GM21526 (cell line): ENCODE data around the gene TMEM123.

Source experiments
- ATAC-seq: cut with Tn5 transposase; IDR thresholded peaks from one replicate; pipeline ENCODE4 v1.9.1; 2021; ENCODE audit warnings: moderate library complexity; ENCODE audit not compliant: unreplicated experiment, low FRiP score

Gene TMEM123

DNA sequence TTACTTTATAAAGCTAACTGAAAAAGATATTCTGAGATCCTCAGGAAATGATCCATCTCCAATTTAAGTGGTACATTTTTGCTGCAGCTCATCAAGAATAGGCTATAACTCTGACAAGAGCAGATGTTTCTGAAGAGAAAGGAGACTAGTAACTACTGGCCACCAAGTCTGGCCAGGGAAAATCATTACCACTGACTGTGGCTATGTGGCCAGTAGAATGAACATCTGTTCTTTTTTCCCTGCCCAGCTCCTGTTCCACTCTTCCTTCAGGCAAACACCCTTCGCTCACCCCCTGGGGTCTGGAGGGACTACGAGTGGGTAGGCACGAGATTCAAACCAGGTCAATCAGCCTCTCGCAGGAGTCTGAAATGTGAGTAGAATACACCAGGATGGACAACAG is 23.9 kb downstream of the TMEM123 start:
- ATAC-seq: no peak

DNA sequence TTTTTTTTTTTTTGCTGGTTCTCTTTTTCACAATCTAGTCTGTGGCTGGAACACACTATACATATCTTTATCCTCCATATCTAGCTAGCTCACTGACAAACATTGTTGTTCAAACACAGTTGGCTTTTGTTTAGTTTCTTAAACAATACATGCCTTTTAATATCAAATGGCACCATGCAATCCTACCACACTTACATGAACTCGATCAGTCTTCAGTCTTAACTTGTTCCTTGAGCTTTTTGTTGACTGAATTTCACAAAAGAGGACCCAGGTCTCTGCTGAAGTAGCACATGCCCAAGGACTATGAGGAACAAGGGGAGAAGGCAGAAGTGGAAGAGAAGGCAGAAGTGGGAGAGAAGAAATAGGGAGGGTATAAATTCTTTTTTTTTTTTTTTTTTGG is 25.5 kb downstream of the TMEM123 start:
- ATAC-seq: no peak

- ATAC-seq: no peak
These were observed 26.0 kb downstream of the TMEM123 start for GRCh38 chr11:102426570-102426969.

DNA sequence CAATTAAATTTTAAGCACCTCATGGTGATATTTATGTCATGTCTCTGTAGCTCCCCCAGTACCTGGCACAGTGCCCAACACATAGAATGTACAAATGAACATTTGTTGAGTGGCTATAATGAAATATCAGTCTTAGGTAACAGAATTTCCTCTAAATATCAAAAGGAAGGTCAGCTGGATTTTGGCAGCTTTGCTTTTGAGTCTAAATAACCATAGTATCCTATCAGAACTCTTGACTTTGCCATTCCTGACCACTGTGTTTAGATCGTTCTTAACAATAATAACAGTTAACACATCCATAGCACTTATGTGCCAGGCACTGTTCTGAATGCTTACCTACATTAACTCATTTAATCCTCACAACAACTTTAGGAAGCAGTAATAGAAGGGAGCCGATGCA is 26.6 kb downstream of the TMEM123 start:
- no peak for ATAC-seq

DNA sequence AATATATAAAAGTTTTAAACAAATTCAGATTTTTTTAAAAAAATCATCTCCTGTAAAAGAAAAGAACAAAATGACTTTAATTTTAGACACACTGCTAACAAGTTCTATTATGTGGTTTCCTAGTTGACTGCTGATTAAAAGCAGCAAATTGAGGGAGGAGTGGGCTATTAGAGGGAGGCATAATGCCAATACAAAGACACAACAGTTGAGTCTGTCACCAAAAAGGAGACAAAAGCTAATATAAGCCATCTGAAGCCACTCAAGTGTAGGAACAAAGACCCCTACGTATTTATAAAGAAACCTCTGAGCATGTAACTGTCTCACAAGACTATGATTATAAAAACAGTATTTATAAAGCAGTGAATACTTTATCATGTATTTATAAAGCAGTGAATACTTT is 28.6 kb downstream of the TMEM123 start:
- ATAC-seq: no peak

DNA sequence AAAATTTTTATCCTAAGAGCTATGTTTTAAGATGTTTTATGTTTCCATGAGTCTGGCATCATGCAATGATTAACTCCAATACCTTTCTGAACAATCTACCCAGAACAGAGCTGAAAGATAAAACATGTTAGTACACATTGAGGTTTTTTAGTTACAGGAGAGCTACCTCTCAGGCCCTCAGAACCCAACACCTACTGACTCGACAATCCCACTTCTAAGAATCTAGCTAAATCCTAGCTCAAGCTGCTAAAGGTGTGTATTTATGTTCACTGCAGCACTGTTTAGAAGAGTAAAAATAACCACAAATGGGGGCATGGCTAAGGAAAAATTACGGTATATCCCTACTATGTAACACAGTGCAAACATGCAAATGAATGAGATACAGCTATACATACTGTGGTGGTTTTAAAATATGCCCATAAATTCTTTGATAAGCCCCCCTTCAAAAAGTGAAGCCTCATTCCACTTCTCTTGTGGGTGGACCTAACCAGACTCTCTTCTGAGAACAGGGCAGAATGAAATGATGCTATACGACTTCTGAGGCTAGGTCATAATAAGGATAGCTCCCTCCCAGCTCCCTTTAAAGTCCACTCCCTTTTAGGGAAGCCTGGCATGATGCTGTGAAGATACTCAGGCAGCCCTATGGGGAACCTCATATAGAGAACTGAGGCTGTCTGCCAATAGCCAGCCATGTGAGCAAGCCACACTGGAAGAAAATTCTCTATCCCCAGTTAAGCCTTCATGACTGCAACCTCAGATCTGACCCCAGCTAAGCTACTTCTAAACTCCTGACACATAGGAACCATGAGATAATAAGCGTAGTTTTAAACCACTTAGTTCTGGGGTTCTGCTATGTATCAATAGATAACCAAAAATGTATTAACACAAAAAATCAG is 29.5 kb downstream of the TMEM123 start:
- ATAC-seq: no peak

DNA sequence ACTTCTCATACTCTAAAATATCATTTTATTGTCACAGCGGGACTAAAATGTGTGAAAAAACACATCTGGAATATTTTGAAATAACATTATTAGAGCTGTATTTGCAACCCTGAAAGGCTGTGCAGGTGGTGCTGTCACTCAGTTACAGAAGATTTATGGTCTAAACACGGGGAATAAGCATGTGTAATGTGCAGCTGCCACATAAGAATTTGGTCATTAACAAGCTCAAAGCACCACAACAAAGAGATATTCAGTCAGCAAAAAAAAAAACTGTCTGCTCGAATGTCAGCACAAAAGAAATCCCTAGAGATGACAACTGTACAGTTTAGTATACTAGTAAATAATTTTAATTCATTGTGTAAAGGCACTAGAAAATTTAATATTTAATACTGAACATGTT is 31.3 kb downstream of the TMEM123 start:
- ATAC-seq: no peak

DNA sequence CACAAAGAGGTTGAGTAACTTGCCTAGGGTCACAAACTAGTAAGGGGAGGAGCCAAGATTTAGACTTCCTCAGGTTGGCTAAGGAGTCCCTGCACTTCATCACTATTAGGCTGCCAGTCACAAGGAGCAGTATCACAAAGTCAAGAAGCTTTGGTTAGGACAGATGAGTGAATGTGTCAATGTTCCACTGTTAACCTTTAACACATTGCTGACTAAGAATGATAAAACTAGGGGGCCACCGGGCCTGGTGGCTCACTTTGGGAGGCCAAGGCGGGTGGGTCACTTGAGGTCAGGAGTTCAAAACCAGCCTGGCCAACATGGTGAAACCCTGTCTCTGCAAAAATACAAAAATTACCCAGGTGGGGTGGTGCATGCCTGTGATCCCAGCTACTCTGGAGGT is 32.0 kb downstream of the TMEM123 start:
- no peak for ATAC-seq

DNA sequence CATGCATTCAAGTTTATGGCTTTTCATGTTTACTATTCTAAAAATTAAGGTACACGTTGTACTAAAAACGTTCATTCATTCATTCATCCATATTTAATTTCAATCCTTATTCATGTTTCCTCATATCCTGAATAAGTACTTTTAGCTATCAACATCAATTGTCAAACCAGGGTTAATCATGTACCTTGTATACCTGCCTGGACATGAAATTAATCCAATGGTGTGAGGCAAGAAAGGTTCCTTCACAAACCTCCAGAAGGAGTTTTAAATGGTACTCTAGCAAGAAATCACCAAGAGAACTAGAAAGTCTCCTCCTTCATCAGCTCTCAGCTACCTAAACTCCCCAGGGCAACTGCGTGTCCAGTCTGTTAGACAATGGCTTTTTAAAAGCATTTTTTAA is 33.4 kb downstream of the TMEM123 start:
- ATAC-seq: no peak

DNA sequence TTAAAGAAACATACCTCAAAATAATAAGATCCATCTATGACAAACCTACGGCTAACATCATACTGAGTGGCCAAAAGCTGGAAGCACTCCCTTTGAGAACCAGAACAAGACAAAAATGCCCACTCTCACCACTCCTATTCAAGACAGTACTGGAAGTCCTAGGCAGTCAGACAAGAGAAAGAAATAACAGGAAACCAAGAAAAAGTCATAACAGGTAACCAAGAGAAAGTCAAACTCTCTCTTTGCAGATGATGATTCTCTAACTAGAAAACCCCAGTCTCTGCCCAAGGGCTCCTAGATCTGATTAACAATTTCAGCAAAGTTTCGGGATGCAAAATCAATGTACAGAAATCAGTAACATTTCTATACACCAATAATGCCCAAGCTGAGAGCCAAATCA is 35.6 kb downstream of the TMEM123 start:
- ATAC-seq: no peak

DNA sequence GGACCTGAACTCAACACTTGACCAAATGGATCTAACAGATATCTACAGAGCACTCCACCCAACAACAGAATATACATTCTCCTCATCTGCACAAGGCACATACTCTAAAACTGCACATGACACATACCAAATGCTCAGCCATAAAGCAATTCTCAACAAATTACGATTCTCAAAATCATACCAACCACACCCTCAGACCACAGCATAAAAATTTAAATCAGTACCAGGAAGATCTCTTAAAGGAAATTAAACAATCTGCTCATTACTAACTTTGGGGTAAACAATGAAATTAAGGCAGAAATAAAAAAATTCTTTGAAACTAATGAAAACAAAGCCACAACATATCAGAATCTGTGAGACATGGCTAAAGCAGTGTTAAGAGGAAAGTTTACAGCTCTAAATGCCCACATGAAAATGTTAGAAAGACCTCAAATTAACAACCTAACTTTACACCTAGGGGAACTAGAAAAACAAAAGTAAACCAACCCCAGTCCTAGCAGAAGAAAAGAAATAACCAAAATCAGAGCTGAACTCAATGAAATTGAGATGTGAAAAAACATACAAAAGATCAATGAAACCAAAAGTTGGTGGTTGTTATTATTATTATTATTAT is 37.2 kb downstream of the TMEM123 start:
- ATAC-seq: no peak

DNA sequence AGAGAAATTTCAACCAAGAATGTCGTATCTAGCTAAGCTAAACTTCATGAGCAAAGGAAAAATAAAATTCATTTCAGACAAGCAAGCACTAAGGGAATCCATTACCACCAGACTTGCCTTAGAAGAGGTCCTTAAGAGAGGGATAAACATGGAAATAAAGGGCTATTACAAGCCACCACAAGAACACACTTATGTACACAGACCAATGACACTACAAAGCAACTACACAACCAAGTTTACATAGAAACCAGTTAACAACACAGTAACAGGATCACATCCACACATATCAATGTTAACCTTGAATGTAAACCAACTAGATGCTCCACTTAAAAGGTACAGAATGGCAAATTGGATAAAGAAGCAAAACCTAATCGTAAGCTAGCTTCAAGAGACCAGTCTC is 38.0 kb downstream of the TMEM123 start:
- no peak for ATAC-seq

DNA sequence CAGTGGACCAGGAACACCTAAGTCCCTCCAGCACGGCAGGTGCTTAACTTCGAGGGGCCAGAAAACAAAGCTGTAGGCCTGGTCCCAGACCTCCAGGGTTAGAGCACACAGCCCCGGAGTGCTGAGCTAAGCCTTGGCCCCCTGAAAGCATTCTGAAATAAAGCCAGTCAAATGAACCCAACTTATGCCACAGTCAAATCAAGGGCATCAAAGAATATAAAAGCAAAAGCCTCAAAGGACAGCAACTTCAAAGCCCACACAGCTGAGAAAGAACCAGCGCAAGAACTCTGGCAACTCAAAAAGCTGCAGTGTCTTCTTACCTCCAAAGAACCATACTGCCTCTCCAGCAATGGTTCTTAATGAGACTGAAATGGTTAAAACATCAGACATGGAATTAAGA is 39.1 kb downstream of the TMEM123 start:
- no peak for ATAC-seq

DNA sequence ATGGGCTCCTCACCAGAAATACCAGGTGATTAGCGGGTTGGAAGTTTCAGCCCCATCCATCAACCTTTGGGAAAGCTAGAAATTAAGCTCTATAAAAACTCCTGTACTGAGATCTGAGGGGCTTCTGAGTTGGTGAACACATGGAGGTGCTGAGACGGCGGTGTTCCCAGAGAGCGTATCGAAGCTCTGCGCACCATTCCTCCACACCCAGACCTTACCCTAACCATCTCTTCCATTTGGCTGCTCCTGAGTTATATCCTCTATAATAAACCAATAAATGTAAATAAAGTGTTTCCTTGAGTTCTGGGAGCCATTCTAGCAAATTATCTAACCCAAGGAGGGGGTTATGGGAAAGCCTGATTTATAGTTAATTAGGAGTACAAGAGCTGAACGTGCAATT is 41.4 kb downstream of the TMEM123 start:
- ATAC-seq: no peak

- no peak for ATAC-seq
These were observed 42.2 kb downstream of the TMEM123 start for GRCh38 chr11:102410382-102410784.

DNA sequence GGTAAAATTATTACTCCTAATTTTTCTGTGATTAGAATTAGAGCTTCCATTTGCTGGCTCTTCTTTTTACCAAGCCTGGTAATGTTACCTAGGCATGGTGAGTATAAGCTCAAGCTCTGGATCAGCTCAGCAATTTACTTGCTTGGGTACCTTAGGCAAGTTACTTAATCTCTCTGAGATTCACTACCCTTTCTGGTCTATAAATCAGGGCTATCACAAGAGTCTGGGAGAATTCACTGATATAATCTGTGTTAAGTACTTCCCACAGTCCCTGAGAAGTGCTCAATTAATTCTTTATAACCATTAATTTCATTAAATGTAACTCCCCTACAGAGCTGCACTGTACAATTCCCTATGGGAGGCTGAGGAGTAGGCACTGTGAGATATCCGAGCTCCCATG is 44.2 kb downstream of the TMEM123 start:
- no peak for ATAC-seq

DNA sequence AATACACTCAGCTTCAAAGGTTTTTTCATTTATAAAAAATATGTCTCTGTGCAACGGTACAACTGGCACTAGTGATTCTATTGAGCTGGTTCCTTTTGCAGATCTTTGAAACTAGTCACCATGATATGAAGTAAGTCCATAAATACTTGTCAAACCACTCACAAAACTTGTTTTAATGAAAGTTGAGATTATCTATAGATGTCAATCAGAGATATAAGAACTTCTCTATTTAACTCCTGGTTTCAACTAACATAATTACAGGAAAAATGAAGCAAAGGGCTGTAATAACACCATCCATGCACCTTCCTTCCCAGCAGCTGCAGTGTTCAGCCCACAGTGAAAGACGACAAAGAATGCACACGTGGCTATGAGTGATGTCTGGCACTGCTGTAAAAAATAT is 44.7 kb downstream of the TMEM123 start:
- ATAC-seq: no peak

- no peak for ATAC-seq
These were observed 46.5 kb downstream of the TMEM123 start for GRCh38 chr11:102406099-102406498.

DNA sequence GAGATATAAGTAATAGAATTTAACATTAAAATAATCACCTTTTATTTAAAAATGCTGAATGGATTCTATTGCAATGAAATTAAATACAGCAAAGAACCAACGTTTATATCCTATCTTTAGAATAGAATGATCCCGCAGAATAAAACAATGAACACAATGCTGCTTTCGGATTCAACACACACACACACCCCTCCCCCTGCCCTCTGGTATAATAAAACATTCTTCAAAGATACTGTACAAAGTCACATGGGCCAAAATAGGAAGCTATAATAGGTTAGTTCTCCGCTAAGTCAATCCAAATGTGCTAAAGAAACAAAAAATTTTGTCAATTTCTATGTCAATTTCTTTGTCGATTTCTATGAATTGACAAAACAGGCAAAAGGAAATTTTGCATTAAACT is 47.1 kb downstream of the TMEM123 start:
- ATAC-seq: no peak

DNA sequence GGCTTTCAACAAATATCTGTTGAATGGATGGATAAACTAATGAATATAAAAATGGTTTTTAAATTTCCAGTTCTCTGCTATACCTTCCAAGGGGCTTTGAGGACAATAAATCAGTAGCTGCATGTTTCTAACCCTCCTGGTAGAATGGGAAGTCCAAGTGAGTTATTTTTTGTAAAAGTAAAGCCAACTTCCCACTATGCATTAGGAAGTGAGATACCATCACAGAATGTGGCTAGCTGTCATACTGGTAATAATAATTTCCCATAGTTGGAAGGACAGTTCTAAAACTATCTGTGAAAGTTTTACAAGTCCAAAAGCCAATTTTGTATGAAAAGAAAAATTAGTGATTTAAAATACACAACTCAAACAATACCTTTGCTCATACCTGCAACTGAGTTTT is 50.0 kb downstream of the TMEM123 start:
- no peak for ATAC-seq

- ATAC-seq: no peak
These were observed 50.7 kb downstream of the TMEM123 start for GRCh38 chr11:102401905-102402304.

DNA sequence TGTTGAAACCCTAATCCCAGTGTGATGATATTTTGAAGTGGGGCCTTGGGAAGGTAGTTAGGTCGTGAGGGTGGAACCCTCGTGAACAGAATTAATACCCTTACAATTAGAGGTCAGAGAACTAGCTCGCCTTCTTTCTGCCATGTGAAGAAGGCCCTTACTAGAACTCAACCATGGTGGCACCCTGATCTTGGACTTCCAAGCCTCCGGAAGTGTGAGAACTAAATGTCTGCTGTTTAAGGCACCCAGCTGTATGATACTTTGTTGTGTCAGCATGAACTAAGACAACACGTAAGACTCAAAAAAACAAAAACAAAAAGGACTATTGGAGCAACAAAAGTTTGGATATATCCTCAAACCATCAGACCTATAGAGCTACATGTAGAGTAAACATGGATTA is 52.0 kb downstream of the TMEM123 start:
- no peak for ATAC-seq
